ENCODE data around the gene HYPK.

DNA sequence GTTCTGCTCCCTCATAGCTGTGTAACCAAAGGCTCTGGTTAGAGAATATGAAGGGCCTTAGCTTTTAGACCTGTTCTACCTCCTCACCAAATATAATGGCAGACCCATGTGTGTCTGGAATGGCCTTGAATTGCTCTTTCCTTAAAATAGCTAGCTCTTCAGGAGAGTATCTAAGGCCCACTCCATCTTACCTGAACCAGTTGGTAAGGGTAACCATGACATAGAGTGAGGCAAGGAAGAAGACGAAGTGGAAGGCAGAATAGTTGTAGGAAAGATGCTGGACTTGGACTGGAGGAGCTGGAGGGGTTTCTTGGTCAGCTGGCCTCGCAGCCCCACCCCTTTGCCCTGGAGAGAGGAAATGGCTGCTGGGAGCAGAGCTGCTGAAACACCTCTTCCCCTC lies 5.2 kb upstream of the HYPK start:
- no peak for TF ChIP-seq EZH2 (IDR thresholded peaks at IDR 0.05; ENCODE audit: low read depth)
- TF ChIP-seq, protein P1, sequence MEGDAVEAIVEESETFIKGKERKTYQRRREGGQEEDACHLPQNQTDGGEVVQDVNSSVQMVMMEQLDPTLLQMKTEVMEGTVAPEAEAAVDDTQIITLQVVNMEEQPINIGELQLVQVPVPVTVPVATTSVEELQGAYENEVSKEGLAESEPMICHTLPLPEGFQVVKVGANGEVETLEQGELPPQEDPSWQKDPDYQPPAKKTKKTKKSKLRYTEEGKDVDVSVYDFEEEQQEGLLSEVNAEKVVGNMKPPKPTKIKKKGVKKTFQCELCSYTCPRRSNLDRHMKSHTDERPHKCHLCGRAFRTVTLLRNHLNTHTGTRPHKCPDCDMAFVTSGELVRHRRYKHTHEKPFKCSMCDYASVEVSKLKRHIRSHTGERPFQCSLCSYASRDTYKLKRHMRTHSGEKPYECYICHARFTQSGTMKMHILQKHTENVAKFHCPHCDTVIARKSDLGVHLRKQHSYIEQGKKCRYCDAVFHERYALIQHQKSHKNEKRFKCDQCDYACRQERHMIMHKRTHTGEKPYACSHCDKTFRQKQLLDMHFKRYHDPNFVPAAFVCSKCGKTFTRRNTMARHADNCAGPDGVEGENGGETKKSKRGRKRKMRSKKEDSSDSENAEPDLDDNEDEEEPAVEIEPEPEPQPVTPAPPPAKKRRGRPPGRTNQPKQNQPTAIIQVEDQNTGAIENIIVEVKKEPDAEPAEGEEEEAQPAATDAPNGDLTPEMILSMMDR (conservative IDR thresholded peaks at IDR 0.05), result no peak
